Stomach (tissue), 9 donors: ENCODE measurements around the gene VSTM4. TPM values are rescaled to one million over a fixed set of nuclear protein-coding genes. Genes with fewer than 3 reads are reported as not detected.

Experiments
- DNase-seq, 2 donors: peaks; one replicate each; pipeline versions ENCODE4 v3.0.0 to v3.0.0-alpha.2; 2013 to 2019
- H3K27ac ChIP-seq, 5 donors: fragments of 200-600 bp in 4 of 5; sonication (generic) in 4 of 5; one replicate each; pipeline ENCODE4 v1.5.1; 2013 to 2019; ENCODE audit warnings: mild to moderate bottlenecking in 1 of 5, moderate library complexity in 1 of 5
- H3K27me3 ChIP-seq, 3 donors: fragments of 200-600 bp; sonication (generic); one replicate each; pipeline ENCODE4 v1.5.1; 2017 to 2019; ENCODE audit warnings: mixed run types in 1 of 3
- H3K36me3 ChIP-seq, 4 donors: fragments of 200-600 bp; sonication (generic); 1 replicate in 3 of 4; 2 replicates in 1 of 4; pipeline ENCODE4 v1.5.1; 2016 to 2019
- H3K4me1 ChIP-seq, 4 donors: fragments of 200-600 bp; sonication (generic); one replicate each; pipeline ENCODE4 v1.5.1; 2016 to 2019
- H3K4me3 ChIP-seq, 4 donors: fragments of 200-600 bp; sonication (generic) in 3 of 4; one replicate each; pipeline ENCODE4 v1.5.1; 2016 to 2019; ENCODE audit warnings: mild to moderate bottlenecking in 1 of 4
- H3K9me3 ChIP-seq, 4 donors: fragments of 200-600 bp; sonication (generic); one replicate each; pipeline ENCODE4 v1.5.1; 2016 to 2019
- CTCF ChIP-seq, 7 experiments: fragments of 450-650 bp in 4 of 7; fragments of 200-600 bp in 3 of 7; sonication (generic) in 3 of 7; IDR thresholded peaks; one replicate each; pipeline ENCODE4 v1.5.1; 2016 to 2019; ENCODE audit warnings: antibody characterized with exemption in 7 of 7, control low read depth in 2 of 7, mild to moderate bottlenecking in 1 of 7
- EP300 ChIP-seq: sonication (generic); formaldehyde crosslinking; IDR thresholded peaks from one replicate; pipeline ENCODE4 v1.6.1; 2017; ENCODE audit warnings: antibody characterized with exemption
- POLR2A ChIP-seq, 4 donors: fragments of 450-650 bp; IDR thresholded peaks; one replicate each; pipeline ENCODE4 v1.6.1; 2016; ENCODE audit warnings: antibody characterized with exemption in 4 of 4, control low read depth in 2 of 4, mild to moderate bottlenecking in 1 of 4, moderate library complexity in 1 of 4
- POLR2AphosphoS5 ChIP-seq, 3 donors: sonication (generic); formaldehyde crosslinking; IDR thresholded peaks; one replicate each; pipeline ENCODE4 v1.6.1; 2016; ENCODE audit warnings: antibody characterized with exemption in 3 of 3
- WGBS, 5 donors: extraction: QIAGEN DNeasy Blood & Tissue Kit in 3 of 5; methylation state at CpG; one replicate each; pipeline versions ENCODE4 v1.1.5 to v1.1.7; 2013 to 2018; 5-methylcytosine and 5-hydroxymethylcytosine counted together
- intact Hi-C: fragments of 100-400 bp; cut with DNase I; formaldehyde crosslinking; loops from one replicate; pipeline ENCODE4 v1.15.1; 2023; ENCODE audit warnings: low total_unique reads
- polyA plus RNA-seq, 3 donors: library from polyadenylated mRNA; stranded (reverse); fragments of 200-250 nt; gene quantifications; one replicate each; pipeline ENCODE4 v1.2.3, GENCODE V29; 2013
- total RNA-seq, 5 donors: library from RNA; depleted of rRNA; stranded (reverse); fragments of >200 nt; gene quantifications; one replicate each; pipeline versions ENCODE4 v1.1.0 to v1.2.3, GENCODE V29; 2014 to 2016
- donor health status: healthy with polysubstance abuse.
- donor health status: Bipolar disorder and iron deficiency.
- donor health status: healthy.

The VSTM4 gene
- total and polyA plus RNA-seq, 8 donors: 0.58 to 23.1 (median 3.0) TPM

GRCh38 chr10:49091450-49092210 lies 23.7 kb downstream of the VSTM4 start:
- no peak for DNase-seq
- Histone ChIP-seq H3K27ac (no peak overlapping the region), H3K36me3 (no peaks in the 10 kb centered on the region), H3K27me3 (no peaks in the 10 kb centered on the region), H3K4me1 (peaks cover 0 to 28% (median 6%) of the 10 kb centered on the region in 4 donors), H3K4me3 (no peak overlapping the region), H3K9me3 (peaks cover 0 to 9% (median 3%) of the 10 kb centered on the region in 4 donors)
- intact Hi-C loops: no loop called here
- WGBS, 5 donors: 80 to 92% (median 86%) methylated on average over 13 of the region's 13 CpGs
- TF ChIP-seq EP300 (no peak), POLR2A (IDR thresholded peaks at IDR 0.05) (no peak), POLR2AphosphoS5 (IDR thresholded peaks at IDR 0.05) (no peak), CTCF (IDR thresholded peaks at IDR 0.05) (no peak)

GRCh38 chr10:49090696-49091380 lies 24.5 kb downstream of the VSTM4 start:
- no peak overlapping the region for H3K4me3 ChIP-seq
- peaks cover 0 to 28% (median 6%) of the 10 kb centered on the region in 4 donors for H3K4me1 ChIP-seq
- H3K9me3 ChIP-seq: peaks cover 0 to 10% (median 3%) of the 10 kb centered on the region in 4 donors
- no peak for DNase-seq
- peak overlapping the region in 2 of 5 donors; percentile 1 to 50 for H3K27ac ChIP-seq
- intact Hi-C loops: no loop called here
- TF ChIP-seq EP300 (no peak), POLR2AphosphoS5 (IDR thresholded peaks at IDR 0.05) (no peak), POLR2A (IDR thresholded peaks at IDR 0.05) (no peak), CTCF (IDR thresholded peaks at IDR 0.05) (no peak)
- WGBS, 5 donors: 68 to 87% (median 74%) methylated on average over 6 of the region's 6 CpGs
- no peaks in the 10 kb centered on the region for H3K27me3 ChIP-seq
- no peaks in the 10 kb centered on the region for H3K36me3 ChIP-seq

- H3K27me3 ChIP-seq: no peaks in the 10 kb centered on the region
- no peak overlapping the region for H3K4me3 ChIP-seq
- no peaks in the 10 kb centered on the region for H3K36me3 ChIP-seq
- H3K27ac ChIP-seq: peak overlapping the region in 2 of 5 donors; percentile 1 to 50
- peaks cover 0 to 28% (median 6%) of the 10 kb centered on the region in 4 donors for H3K4me1 ChIP-seq
- TF ChIP-seq POLR2AphosphoS5 (IDR thresholded peaks at IDR 0.05) (no peak), EP300 (no peak)
- WGBS, 5 donors: 33 to 62% (median 48%) methylated on average over 1 of the region's 1 CpG
- intact Hi-C loops: no loop called here
- no peak for DNase-seq
- peaks cover 0 to 10% (median 3%) of the 10 kb centered on the region in 4 donors for H3K9me3 ChIP-seq
Observed at GRCh38 chr10:49090189-49090575, 25.1 kb downstream of the VSTM4 start.

- intact Hi-C loops: no loop called here
- TF ChIP-seq CTCF (IDR thresholded peaks at IDR 0.05) (no peak), POLR2A (IDR thresholded peaks at IDR 0.05) (no peak), EP300 (no peak), POLR2AphosphoS5 (IDR thresholded peaks at IDR 0.05) (no peak)
- Histone ChIP-seq H3K36me3 (no peaks in the 10 kb centered on the region), H3K27me3 (no peaks in the 10 kb centered on the region), H3K4me1 (peaks cover 0 to 27% (median 6%) of the 10 kb centered on the region in 4 donors), H3K27ac (peak overlapping the region in 2 of 5 donors; percentile 1 to 50), H3K4me3 (no peak overlapping the region), H3K9me3 (peaks cover 0 to 10% (median 3%) of the 10 kb centered on the region in 4 donors)
- peak in 1 of 2 donors; percentile 65 for DNase-seq
- WGBS, 5 donors: 55 to 71% (median 64%) methylated on average over 3 of the region's 3 CpGs
Observed at GRCh38 chr10:49089557-49090188, 25.6 kb downstream of the VSTM4 start.
